ENCODE measurements around the gene ARID5B.
"Not testable (repeated sequence)": the region's sequence is repeated elsewhere in the genome, so short reads cannot be mapped to it uniquely, and the experiment has no call there.

ARID5B gene, protein sequence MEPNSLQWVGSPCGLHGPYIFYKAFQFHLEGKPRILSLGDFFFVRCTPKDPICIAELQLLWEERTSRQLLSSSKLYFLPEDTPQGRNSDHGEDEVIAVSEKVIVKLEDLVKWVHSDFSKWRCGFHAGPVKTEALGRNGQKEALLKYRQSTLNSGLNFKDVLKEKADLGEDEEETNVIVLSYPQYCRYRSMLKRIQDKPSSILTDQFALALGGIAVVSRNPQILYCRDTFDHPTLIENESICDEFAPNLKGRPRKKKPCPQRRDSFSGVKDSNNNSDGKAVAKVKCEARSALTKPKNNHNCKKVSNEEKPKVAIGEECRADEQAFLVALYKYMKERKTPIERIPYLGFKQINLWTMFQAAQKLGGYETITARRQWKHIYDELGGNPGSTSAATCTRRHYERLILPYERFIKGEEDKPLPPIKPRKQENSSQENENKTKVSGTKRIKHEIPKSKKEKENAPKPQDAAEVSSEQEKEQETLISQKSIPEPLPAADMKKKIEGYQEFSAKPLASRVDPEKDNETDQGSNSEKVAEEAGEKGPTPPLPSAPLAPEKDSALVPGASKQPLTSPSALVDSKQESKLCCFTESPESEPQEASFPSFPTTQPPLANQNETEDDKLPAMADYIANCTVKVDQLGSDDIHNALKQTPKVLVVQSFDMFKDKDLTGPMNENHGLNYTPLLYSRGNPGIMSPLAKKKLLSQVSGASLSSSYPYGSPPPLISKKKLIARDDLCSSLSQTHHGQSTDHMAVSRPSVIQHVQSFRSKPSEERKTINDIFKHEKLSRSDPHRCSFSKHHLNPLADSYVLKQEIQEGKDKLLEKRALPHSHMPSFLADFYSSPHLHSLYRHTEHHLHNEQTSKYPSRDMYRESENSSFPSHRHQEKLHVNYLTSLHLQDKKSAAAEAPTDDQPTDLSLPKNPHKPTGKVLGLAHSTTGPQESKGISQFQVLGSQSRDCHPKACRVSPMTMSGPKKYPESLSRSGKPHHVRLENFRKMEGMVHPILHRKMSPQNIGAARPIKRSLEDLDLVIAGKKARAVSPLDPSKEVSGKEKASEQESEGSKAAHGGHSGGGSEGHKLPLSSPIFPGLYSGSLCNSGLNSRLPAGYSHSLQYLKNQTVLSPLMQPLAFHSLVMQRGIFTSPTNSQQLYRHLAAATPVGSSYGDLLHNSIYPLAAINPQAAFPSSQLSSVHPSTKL

DNA sequence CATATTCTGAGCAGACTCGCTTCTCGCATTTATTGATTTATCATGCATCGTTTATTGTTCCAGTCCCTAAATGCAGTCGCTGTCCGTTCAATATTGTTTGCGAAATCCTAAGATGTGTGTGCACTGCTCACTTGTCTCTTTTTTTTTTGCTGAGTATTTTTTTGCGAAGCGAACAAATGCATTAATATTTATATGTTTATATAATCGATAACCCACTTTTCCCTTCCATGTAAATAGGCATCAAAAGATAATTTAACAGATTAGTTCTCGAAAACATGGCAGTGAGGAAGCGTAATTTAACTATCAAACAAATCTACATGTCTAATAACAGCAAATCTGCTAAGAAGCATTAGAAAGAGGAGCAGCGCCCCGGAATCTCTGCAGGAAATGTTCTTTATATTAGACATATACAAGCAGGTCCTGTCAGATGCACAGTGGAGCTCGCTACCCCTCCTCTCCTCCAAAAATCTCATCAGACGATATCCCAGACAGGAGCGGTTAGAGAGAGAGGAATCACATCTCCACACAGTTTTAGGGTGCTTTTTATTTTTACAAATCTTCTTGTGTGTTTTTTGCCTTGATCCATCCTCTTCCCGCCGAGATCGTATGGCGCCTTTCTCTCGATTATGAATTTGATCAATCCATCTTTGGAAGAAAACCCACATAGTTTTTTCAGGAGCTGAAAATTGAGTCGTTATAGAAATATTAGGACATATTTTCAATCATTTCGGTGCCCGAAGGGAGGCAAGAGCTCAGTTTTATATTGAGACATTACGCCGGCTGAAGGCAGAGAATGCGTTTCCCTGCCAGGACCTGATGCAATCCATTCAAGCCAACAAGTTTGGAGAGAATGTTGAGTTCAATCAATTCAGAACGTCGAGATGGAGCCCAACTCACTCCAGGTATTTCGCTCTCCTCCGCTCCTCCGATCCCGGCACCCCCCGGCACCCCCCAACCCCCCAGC, at the start of gene ARID5B:
ARID5B (plus strand) TSS at position 871 of the 964 bp plus-strand sequence; CDS start at position 882, 11 bp downstream.
- DNase-seq: no peak

DNA sequence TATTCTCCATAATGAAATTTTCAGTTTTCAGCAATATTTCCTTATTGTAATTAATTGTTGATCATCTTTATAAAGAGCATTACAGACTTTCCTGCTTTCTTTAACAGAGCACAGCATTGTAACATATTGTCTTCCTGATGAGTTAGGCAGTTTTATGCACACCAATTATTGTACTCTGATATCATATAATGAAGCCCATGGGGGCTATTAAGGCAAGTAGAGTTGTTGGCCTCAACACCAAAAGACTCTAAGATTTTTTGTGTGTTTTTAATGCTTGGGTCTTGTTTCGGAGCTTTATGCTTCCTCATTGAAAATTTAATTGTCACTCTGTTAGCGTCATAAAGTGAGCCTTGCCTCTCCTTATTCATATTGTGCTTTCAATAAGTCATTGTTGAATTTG, 49.2 kb upstream of the ARID5B start:
- DNase-seq: no peak

- DNase-seq: no peak
Measured at GRCh38 chr10:61855771-61856170, 45.7 kb upstream of the ARID5B start.

GRCh38 chr10:61857746-61858145, 43.8 kb upstream of the ARID5B start:
- DNase-seq: no peak

GRCh38 chr10:61859786-61860185, 41.7 kb upstream of the ARID5B start:
- DNase-seq: no peak

DNA sequence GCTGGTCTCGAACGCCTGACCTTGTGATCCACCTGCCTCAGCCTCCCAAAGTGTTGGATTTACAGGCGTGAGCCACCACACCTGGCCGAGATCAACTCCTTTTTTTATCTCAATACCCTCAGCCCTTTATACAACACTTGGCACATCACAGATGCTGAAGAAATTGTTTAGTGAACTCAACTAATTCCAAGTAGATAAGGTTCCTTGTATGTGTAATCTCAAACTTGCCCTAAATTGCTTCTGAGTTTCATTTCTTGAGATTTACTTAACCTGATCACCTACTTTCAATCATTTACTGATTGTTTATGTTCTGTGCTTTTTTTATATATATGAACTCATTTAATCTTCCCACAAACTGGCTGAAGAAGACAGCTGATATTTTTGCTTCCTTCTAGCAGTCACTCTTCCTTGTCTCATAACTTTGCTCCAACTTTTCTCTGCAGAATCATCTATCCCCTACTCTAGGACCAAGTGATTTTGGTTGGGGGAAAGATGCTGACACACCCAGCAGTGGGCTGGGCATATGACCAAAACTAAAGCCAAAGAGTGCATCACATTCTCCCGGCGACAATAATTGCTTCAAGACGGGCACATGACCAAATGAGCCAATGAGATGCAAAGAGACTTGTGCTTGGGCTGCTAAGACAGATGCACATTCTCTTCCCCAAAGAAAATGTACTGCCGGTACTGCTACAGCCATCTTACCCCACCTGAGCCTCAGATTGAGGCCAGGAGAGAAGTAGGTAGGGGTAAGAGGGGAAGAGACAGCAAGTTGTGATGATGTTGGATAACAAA, 40.3 kb upstream of the ARID5B start:
- DNase-seq: no peak

- DNase-seq: no peak
Measured at GRCh38 chr10:61863981-61864380, 37.5 kb upstream of the ARID5B start.

- DNase-seq: no peak
Measured at GRCh38 chr10:61866700-61867368, 34.7 kb upstream of the ARID5B start.

GRCh38 chr10:61867374-61867773, 34.1 kb upstream of the ARID5B start:
- DNase-seq: not testable (repeated sequence)

GRCh38 chr10:61867817-61868216, 33.7 kb upstream of the ARID5B start:
- not testable (repeated sequence) for DNase-seq

- DNase-seq: no peak
Measured at GRCh38 chr10:61869041-61869675, 32.3 kb upstream of the ARID5B start.

DNA sequence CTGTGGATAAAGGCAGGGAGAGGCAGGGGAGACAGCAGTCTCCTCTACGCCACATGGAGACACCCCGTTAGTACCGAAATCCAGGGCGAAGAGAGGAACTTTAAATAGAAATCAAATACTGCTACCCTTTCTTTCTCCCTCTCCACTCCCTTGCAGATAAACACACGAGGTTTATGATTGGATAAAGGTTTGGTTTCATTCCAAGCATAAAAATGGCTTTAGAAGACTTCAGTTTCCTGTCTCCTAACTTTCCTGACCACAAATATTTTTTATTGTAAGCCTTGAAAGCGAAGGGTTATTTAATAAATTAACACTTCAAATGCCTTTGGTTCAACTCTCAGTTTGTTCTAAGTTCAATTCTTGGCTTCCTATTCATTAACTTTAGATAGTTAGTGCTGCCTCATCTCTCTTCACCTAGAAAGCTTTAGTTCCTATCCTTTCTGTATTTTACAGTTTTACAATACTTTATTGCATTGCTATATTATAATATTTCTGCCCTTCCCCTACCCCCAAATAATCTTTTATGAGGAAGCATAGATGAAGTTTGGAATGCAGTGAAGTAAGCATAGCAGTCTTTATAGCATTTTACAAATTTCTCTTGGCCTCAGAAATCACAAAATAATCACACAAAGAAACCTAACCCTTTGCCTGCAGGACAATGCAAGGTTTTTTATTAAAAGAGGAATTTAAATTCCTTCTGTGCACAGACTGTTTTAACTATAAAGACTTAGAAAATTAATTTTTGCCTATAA, 31.5 kb upstream of the ARID5B start:
- DNase-seq: no peak

- no peak for DNase-seq
Measured at GRCh38 chr10:61870526-61870895, 31.0 kb upstream of the ARID5B start.

DNA sequence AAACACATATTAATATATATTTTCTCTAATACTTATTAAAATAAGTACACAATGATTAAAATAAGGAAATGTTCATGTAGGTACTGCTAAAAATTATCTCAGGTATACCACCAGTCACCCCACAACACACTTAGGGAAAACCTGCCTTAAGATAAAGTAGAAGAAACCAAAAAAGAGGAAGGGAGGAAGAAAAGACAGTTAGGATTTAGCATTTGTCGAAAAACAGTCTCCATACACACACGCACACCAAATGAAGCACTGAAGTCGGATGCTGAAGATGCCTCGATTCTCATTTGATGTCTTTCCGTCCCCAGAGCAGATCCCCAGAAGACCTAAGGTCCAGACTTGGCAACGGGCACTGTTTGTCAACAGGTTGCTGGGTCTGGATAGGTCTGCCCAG, 30.0 kb upstream of the ARID5B start:
- no peak for DNase-seq

- DNase-seq: no peak
Measured at GRCh38 chr10:61877887-61878739, 23.4 kb upstream of the ARID5B start.

DNA sequence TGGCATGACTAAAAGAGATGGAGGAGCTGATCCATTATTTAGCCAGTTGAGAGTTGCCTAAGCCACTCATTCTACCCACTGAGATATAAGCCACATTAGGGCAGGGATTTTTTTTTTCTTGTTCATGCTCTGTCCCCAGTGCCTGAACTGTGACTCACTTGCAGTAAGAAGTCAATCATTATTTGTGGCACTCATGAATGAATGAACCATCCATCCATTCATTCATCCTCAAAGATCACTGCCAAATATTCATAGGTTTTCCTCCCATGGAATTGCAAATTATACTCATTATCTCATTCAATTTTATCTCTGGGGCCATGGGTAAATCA, 22.8 kb upstream of the ARID5B start:
- no peak for DNase-seq

DNA sequence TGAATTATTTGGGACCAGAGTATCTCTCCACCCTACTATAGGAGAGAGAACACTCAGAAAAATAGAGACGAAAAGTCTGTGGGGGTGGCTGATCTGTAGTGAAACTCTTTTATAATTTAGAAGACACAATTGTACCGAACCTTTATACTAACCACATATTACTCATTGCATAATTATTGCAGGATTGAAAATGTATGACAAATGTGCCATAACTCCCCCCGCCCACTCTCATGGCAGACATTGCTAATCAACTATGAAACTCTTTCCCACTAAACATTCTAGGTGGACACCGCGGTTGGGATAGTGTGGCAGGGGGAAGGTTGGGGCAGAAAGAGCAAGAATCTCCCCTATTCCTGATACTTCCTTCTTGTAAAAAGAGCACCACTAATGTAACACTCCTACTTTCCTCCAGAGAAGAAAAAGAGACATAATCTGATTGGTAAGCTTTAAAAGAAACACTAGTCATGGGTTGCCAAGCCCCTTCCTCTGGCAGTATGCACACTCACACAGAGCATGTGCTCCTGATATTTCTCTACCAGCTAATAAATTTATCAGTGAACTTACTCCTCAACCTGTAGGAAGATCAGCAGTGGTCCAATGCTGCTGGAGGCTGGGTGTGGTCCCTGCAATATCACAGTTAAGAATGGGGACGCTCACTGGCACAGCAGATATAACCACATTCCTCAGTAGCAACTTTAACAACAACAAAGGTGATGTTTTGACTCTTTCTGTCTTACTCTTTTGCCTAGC, 18.7 kb upstream of the ARID5B start:
- no peak for DNase-seq
